HepG2 (cell line): ENCODE data around the gene CASP3. TPM values are rescaled to one million over a fixed set of nuclear protein-coding genes. Genes with fewer than 3 reads are reported as not detected.

Experiments used
- ATAC-seq: fragments of 200-7000 bp; cut with Tn5 transposase; 3 replicates; pipeline ENCODE4 v1.9.1; 2020; ENCODE audit warnings: mild to moderate bottlenecking, moderate library complexity
- BruUV-seq: library from RNA; stranded (reverse); fragments of 400-500 nt; replicated peaks from 2 replicates; lab custom pipeline; 2021; lab: Mats Ljungman, UMichigan
- CTCF ChIA-PET: fragments of 300-600 bp; formaldehyde crosslinking; extraction: SDS; loops from one replicate; lab custom pipeline; 2021; ENCODE audit warnings: low total read pairs, inconsistent platforms, low intra/inter-chr PET ratio; lab: Yijun Ruan, JAX
- POLR2A ChIA-PET: fragments of 350-600 bp; sonication (Branson Sonifier 250); formaldehyde crosslinking; loops from one replicate; lab custom pipeline; 2020; ENCODE audit warnings: antibody characterized with exemption, inconsistent platforms; lab: Yijun Ruan, JAX
- DNase-seq: peaks from one replicate; pipeline ENCODE4 v3.0.0-alpha.2; 2015; ENCODE audit warnings: low spot score
- FAIRE-seq: peaks from 3 replicates; lab custom pipeline; 2011; peaks lifted over from hg19 to GRCh38; lab: Jason Lieb, UNC
- H2AFZ ChIP-seq: one replicate; pipeline ENCODE4 v1.6.1; 2011; ENCODE audit warnings: low read length, inconsistent platforms
- H3K27ac ChIP-seq: fragments of 300-600 bp; 3 replicates; pipeline ENCODE4 v1.8.0; 2011; ENCODE audit warnings: mixed run types, mild to moderate bottlenecking, mixed read lengths, low read length, inconsistent platforms; ENCODE audit not compliant: insufficient read depth; ENCODE audit errors: extremely low read length
- H3K27me3 ChIP-seq, 2 experiments: fragments of 200-600 bp in 1 of 2; 2 replicates in 1 of 2; 3 replicates in 1 of 2; pipeline versions ENCODE4 v1.6.0 to v1.8.0; 2011; ENCODE audit warnings: low read length in 2 of 2, mild to moderate bottlenecking in 2 of 2, moderate library complexity in 2 of 2, inconsistent platforms in 1 of 2; ENCODE audit not compliant: insufficient read depth in 2 of 2, control insufficient read depth in 1 of 2
- H3K36me3 ChIP-seq, 2 experiments: fragments of 200-600 bp in 1 of 2; replicated peaks in 1 of 2; 2 replicates in 1 of 2; 3 replicates in 1 of 2; pipeline versions ENCODE4 v1.5.1 to v1.8.0; 2011; ENCODE audit warnings: low read length in 2 of 2, inconsistent platforms in 1 of 2; ENCODE audit not compliant: insufficient read depth in 2 of 2, control insufficient read depth in 1 of 2
- H3K4me1 ChIP-seq: 2 replicates; pipeline ENCODE4 v1.5.1; 2012; ENCODE audit warnings: low read length, inconsistent platforms; ENCODE audit not compliant: insufficient read depth
- H3K4me2 ChIP-seq: 2 replicates; pipeline ENCODE4 v1.6.0; 2011; ENCODE audit warnings: low read depth, low read length, inconsistent platforms
- H3K4me3 ChIP-seq, 3 experiments: fragments of 200-600 bp in 1 of 3; sonication (generic), shearing (Covaris generic) in 1 of 3; replicated peaks in 1 of 3; 2 replicates each; pipeline ENCODE4 v1.5.1; 2011 to 2016; ENCODE audit warnings: low read length in 3 of 3, inconsistent platforms in 2 of 3, low read depth in 2 of 3, mild to moderate bottlenecking in 2 of 3, control low read depth in 1 of 3, mixed read lengths in 1 of 3; ENCODE audit not compliant: insufficient read depth in 1 of 3
- H3K79me2 ChIP-seq: one replicate; pipeline ENCODE4 v1.6.1; 2011; ENCODE audit warnings: low read length, inconsistent platforms; ENCODE audit not compliant: insufficient read depth
- H3K9ac ChIP-seq: 2 replicates; pipeline ENCODE4 v1.6.0; 2011; ENCODE audit warnings: mild to moderate bottlenecking, low read depth, low read length, inconsistent platforms; ENCODE audit not compliant: insufficient read depth
- H3K9me3 ChIP-seq: 2 replicates; pipeline ENCODE4 v1.5.1; 2012; ENCODE audit warnings: mild to moderate bottlenecking, low read length
- H4K20me1 ChIP-seq: 2 replicates; pipeline ENCODE4 v1.6.0; 2011; ENCODE audit warnings: inconsistent platforms, mild to moderate bottlenecking, low read length, moderate library complexity; ENCODE audit not compliant: insufficient read depth
- AGO2 ChIP-seq: fragments of 200-400 bp; formaldehyde crosslinking; optimal IDR thresholded peaks from 2 replicates; pipeline ENCODE3; 2017; ENCODE audit warnings: mild to moderate bottlenecking, low read depth, low read length, moderate library complexity
- ATF3 ChIP-seq: sonication (generic); formaldehyde crosslinking; IDR thresholded peaks from 2 replicates; pipeline ENCODE4 v1.4.0; 2020; ENCODE audit warnings: missing genetic modification reagents
- ELF3 ChIP-seq: IDR thresholded peaks from 2 replicates; pipeline ENCODE4 v1.6.1; 2016; ENCODE audit warnings: missing genetic modification reagents, missing compliant biosample characterization
- MAFF ChIP-seq: IDR thresholded peaks from 2 replicates; pipeline ENCODE4 v1.6.1; 2011; ENCODE audit warnings: low read depth, low read length, improper control_type of control experiment
- MTA1 ChIP-seq: sonication (generic); formaldehyde crosslinking; IDR thresholded peaks from 2 replicates; pipeline ENCODE4 v1.4.0; 2020; ENCODE audit warnings: missing genetic modification reagents, mild to moderate bottlenecking, borderline replicate concordance
- NFIC ChIP-seq: IDR thresholded peaks from 2 replicates; pipeline ENCODE4 v1.6.1; 2012; ENCODE audit warnings: mild to moderate bottlenecking, low read length, inconsistent platforms
- NFKB2 ChIP-seq: sonication (generic); formaldehyde crosslinking; IDR thresholded peaks from 2 replicates; pipeline ENCODE4 v1.4.0; 2020; ENCODE audit warnings: missing genetic modification reagents, borderline replicate concordance
- PAF1 ChIP-seq: IDR thresholded peaks from 2 replicates; pipeline ENCODE4 v1.6.1; 2016; ENCODE audit warnings: missing genetic modification reagents, missing compliant biosample characterization
- PHF8 ChIP-seq: sonication (generic); formaldehyde crosslinking; IDR thresholded peaks from 2 replicates; pipeline ENCODE4 v1.5.0; 2020; ENCODE audit warnings: missing genetic modification reagents
- RFX3 ChIP-seq: IDR thresholded peaks from 2 replicates; pipeline ENCODE4 v1.6.1; 2016; ENCODE audit warnings: missing biosample characterization, missing genetic modification reagents
- SRSF9 ChIP-seq: fragments of 200-400 bp; formaldehyde crosslinking; IDR thresholded peaks from 2 replicates; pipeline ENCODE4 v1.6.1; 2018; ENCODE audit warnings: borderline replicate concordance, mild to moderate bottlenecking, low read depth, low read length; ENCODE audit not compliant: insufficient read depth, poor library complexity, severe bottlenecking
- TFAP4 ChIP-seq: sonication (generic); IDR thresholded peaks from 2 replicates; pipeline ENCODE4 v1.6.1; 2016; ENCODE audit warnings: low read depth, borderline replicate concordance
- TMF1 ChIP-seq: sonication (generic); formaldehyde crosslinking; IDR thresholded peaks from 2 replicates; pipeline ENCODE4 v1.8.1; 2022; ENCODE audit warnings: low read depth, missing genetic modification reagents
- YY1 ChIP-seq: IDR thresholded peaks from 2 replicates; pipeline ENCODE4 v1.6.1; 2011; ENCODE audit warnings: low read length, low read depth, moderate library complexity, mild to moderate bottlenecking; ENCODE audit not compliant: insufficient read depth, insufficient replicate concordance
- ZFP37 ChIP-seq: sonication (generic); formaldehyde crosslinking; IDR thresholded peaks from 2 replicates; pipeline ENCODE4 v1.4.0; 2020; ENCODE audit warnings: missing genetic modification reagents, borderline replicate concordance
- ZNF354B ChIP-seq: sonication (generic); formaldehyde crosslinking; IDR thresholded peaks from 2 replicates; pipeline ENCODE4 v1.8.0; 2022; ENCODE audit warnings: mild to moderate bottlenecking, missing genetic modification reagents
- ZNF777 ChIP-seq: sonication (generic); formaldehyde crosslinking; IDR thresholded peaks from 2 replicates; pipeline ENCODE4 v1.4.0; 2020; ENCODE audit warnings: missing genetic modification reagents
- ZNF816 ChIP-seq: sonication (generic); formaldehyde crosslinking; IDR thresholded peaks from 2 replicates; pipeline ENCODE4 v1.8.0; 2022; ENCODE audit warnings: missing genetic modification reagents, mild to moderate bottlenecking, borderline replicate concordance
- in situ Hi-C: cut with HindIII; loops from 2 replicates; pipeline ENCODE4 v1.10.0; 2017; ENCODE audit warnings: low pct_unique_long_range_greater_than_20kb; ENCODE audit not compliant: extremely low pct_ligation_motif_present
- intact Hi-C: fragments of 100-400 bp; cut with micrococcal nuclease; formaldehyde crosslinking; loops from one replicate; pipeline ENCODE4 v1.10.0; 2022; ENCODE audit not compliant: unreplicated experiment
- polyA plus RNA-seq, 8 experiments: library from polyadenylated mRNA; depleted of rRNA in 3 of 8; stranded (reverse) in 7 of 8; unstranded in 1 of 8; fragments of >200 nt; fragmentation: Illumina TruSeq in 4 of 8; extraction: Trizol in 4 of 8; gene quantifications; 2 replicates each; pipeline versions ENCODE4 v1.2.1 to v1.2.3, GENCODE V29; 2011 to 2016; ENCODE audit warnings: low read depth in 4 of 8, missing spikeins in 1 of 8, mixed read lengths in 1 of 8; ENCODE audit not compliant: insufficient read depth in 1 of 8
- total RNA-seq, 5 experiments: library from RNA; depleted of rRNA; stranded (reverse); fragments of >200 nt; fragmentation: Illumina TruSeq; extraction: Trizol; gene quantifications; 2 replicates each; pipeline ENCODE4 v1.2.3, GENCODE V29; 2016; ENCODE audit warnings: low read depth in 1 of 5
- TF ChIP-seq, protein P1 (sequence below): sonication (generic); formaldehyde crosslinking; IDR thresholded peaks from 2 replicates; pipeline ENCODE4 v1.8.1; 2023; ENCODE audit warnings: missing genetic modification reagents, mild to moderate bottlenecking, borderline replicate concordance
- TF ChIP-seq, protein P2 (sequence below): sonication (generic); formaldehyde crosslinking; conservative IDR thresholded peaks from 2 replicates; pipeline ENCODE4 v1.8.0; 2022; ENCODE audit warnings: low read depth, missing genetic modification reagents

Gene CASP3
- total and polyA plus RNA-seq, 2 of the 13 experiments (the other 11 are each of a cell fraction or from before 2014, with no cell fraction given) = 26.0 to 77.8 TPM

DNA sequence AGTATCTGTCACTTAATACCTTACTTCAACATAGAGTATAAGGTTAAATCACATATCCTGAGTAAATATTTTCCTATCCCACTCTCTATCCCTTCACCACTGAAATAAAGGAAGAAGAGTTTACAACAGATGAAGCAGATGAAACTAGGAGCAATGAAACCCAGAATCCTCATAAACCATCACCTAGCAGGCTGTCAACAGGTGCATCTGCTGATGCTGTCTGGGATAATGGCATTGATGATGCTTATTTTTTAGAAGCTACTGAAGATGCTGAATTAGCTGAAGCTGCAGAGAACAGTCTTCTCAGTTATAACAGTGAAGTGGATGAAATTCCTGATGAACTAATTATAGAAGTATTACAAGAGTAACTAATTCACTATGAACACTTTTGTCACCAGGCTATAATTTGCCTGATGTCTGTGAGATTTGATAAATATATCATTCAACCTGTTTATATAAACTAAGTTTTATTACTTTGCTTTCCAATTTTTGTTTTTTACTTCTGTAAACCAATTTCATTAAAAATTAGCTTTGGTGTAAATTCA lies 45.2 kb upstream of the CASP3 start:
- H3K9me3 ChIP-seq = no peaks in the 10 kb centered on the region
- TF ChIP-seq, protein P1, sequence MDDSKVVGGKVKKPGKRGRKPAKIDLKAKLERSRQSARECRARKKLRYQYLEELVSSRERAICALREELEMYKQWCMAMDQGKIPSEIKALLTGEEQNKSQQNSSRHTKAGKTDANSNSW (CRISPR knock-in tag) = no peak
- TF ChIP-seq YY1 (no peak), MAFF (no peak), NFIC (no peak), RFX3 (CRISPR knock-in tag) (no peak), TMF1 (CRISPR knock-in tag) (no peak), TFAP4 (no peak), ZNF816 (CRISPR knock-in tag) (no peak), ATF3 (CRISPR knock-in tag) (no peak), SRSF9 (no peak), PAF1 (CRISPR knock-in tag) (no peak), ZFP37 (no peak), ZNF354B (CRISPR knock-in tag) (no peak), MTA1 (CRISPR knock-in tag) (no peak), PHF8 (no peak), ELF3 (CRISPR knock-in tag) (no peak), ZNF777 (CRISPR knock-in tag) (no peak), AGO2 (no peak), NFKB2 (CRISPR knock-in tag) (no peak)
- TF ChIP-seq, protein P2, sequence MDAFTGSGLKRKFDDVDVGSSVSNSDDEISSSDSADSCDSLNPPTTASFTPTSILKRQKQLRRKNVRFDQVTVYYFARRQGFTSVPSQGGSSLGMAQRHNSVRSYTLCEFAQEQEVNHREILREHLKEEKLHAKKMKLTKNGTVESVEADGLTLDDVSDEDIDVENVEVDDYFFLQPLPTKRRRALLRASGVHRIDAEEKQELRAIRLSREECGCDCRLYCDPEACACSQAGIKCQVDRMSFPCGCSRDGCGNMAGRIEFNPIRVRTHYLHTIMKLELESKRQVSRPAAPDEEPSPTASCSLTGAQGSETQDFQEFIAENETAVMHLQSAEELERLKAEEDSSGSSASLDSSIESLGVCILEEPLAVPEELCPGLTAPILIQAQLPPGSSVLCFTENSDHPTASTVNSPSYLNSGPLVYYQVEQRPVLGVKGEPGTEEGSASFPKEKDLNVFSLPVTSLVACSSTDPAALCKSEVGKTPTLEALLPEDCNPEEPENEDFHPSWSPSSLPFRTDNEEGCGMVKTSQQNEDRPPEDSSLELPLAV (CRISPR knock-in tag) = no peak
- POLR2A ChIA-PET = interaction anchor here (0.6 kb wide), 1 partner anchor 45 kb away, joined by 3 read pairs; the partner anchor contains the start of genes CASP3 and PRIMPOL
- ATAC-seq (no peak), DNase-seq (no peak), FAIRE-seq (no peak)
- no peaks in the 10 kb centered on the region for H4K20me1 ChIP-seq
- H3K79me2 ChIP-seq = no peaks in the 10 kb centered on the region
- H3K4me2 ChIP-seq = no peak overlapping the region
- no peaks in the 10 kb centered on the region for H3K4me1 ChIP-seq
- no peak overlapping the region for H3K4me3 ChIP-seq
- H3K27ac ChIP-seq = no peak overlapping the region
- no peak overlapping the region for H3K9ac ChIP-seq
- in situ Hi-C loops = no loop called here
- CTCF ChIA-PET = no interaction called here
- H3K27me3 ChIP-seq = no peaks in the 10 kb centered on the region
- H3K36me3 ChIP-seq = peaks cover 3 to 36% of the 10 kb centered on the region in 2 experiments
- no TSS peak for BruUV-seq
- no peak overlapping the region for H2AFZ ChIP-seq
- intact Hi-C loops = no loop called here
